RWPE1 (cell line): Measurements from ENCODE around the gene TMEM214.

Experiments used
- CTCF ChIA-PET: fragments of 350-600 bp; sonication (Branson Sonifier 250); formaldehyde crosslinking; extraction: SDS; loops from one replicate; lab custom pipeline; 2021; lab: Yijun Ruan, JAX
- POLR2A ChIA-PET: fragments of 400-600 bp; formaldehyde crosslinking; extraction: SDS; loops from one replicate; lab custom pipeline; 2020; ENCODE audit warnings: antibody characterized with exemption; ENCODE audit not compliant: low non-redundant PET; lab: Yijun Ruan, JAX
- DNase-seq: peaks from one replicate; pipeline ENCODE4 v3.0.0; 2012; ENCODE audit warnings: low spot score
- H3K27ac ChIP-seq: fragments of 450-650 bp; 2 replicates; pipeline ENCODE4 v1.5.1; 2017
- CTCF ChIP-seq: fragments of 450-650 bp; conservative IDR thresholded peaks from 2 replicates; pipeline ENCODE4 v1.5.1; 2017; ENCODE audit warnings: low read depth, mild to moderate bottlenecking

Gene TMEM214

DNA sequence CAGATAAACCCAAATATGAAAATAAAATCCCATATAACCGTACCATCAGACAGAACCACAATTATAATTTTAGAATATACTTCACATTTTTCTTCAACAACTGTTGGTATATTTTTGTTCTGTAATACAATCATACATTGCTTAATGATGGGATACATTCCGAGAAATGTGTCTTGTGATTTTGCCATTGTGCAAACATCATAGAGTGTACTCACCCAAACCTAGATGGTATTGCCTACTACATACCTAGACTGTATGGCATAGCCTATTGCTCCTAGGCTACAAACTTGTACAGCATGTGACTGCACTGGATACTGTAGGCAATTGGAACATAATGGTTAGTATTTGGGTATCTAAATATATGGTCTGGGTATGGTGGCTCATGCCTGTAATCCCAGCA lies 31.8 kb upstream of the TMEM214 start:
- ChIA-PET POLR2A (no interaction called here), CTCF (no interaction called here)
- no peak for TF ChIP-seq CTCF
- no peak overlapping the region for H3K27ac ChIP-seq
- DNase-seq: no peak

GRCh38 chr2:27001950-27002349 lies 30.8 kb upstream of the TMEM214 start:
- DNase-seq: no peak
- no peak for TF ChIP-seq CTCF
- CTCF ChIA-PET: no interaction called here
- POLR2A ChIA-PET: no interaction called here
- no peak overlapping the region for H3K27ac ChIP-seq

DNA sequence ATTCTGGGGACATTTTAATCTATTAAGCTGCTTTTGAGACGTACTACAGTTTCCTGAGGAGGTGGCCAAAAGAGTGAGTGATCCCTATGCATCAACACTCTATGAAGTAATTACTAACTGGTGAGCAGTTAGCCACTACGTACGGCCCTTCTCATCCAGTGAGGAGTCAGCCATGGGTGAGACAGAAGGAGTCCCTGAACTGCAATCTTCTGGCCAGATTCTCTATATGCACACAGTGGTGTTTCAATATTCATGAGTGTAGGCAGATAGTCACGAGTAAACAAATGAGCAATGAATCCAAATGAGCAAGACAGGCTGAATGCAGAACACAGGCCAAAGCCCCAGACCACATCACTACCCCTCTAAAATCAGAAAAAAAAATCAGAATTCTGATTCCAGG lies 29.8 kb upstream of the TMEM214 start:
- no peak overlapping the region for H3K27ac ChIP-seq
- ChIA-PET CTCF (no interaction called here), POLR2A (no interaction called here)
- TF ChIP-seq CTCF: no peak
- no peak for DNase-seq

DNA sequence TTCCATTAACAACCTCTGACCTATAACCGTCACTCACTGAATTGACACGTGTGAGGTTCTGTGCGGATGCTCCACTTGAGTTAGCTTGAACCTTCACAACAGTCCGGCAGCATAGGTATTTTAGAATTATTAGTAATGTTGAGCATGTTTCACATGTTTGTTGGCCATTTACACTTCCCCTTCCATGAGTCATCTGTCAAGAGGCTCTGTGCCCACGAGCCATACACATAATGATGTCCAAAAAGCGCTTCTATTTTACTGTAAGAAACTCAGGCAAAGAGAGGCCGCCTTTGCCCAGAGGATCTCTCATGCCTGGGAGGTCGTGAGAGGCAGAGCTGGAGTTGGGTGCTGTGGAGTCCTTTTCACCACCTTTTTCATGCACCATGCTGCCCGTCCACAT lies 28.9 kb upstream of the TMEM214 start:
- no peak for TF ChIP-seq CTCF
- ChIA-PET POLR2A (no interaction called here), CTCF (no interaction called here)
- no peak for DNase-seq
- no peak overlapping the region for H3K27ac ChIP-seq

DNA sequence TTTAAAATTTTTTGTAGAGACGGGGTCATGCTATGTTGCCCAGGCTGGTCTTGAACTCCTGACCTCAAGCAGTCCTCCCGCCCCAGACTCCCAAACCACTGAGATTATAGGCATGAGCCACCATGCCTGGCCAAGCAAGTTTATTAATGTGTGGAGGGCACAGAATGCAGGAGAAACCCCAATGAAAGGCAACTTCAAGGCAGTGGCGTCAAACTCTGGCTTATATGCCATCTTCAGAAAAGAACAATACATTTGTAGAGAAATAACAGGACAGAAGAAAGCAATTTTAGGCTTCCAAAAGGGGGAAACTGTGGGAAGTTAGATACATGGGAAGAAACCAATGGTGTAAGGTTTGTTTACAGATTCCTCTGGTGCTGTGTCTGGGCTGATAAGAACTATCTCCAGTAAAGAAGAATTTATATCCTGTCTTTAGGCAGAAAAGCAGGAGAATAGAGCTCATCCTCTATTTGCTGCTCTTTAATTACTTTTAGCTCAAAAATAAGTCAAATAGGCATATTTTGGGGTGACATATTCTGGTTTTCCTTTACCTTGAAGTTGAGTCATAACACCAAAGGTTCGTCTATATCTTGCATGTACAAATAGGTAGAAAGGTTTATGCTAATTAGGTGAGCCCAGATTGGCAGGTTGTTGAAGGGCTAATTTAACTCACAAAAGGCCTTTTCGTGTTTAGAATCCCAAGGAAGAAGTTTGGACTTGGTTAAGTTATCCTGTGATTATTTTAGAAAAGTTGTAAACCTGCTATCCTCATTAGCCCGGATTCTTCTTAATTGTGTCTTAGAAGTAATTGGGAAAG lies 26.0 kb upstream of the TMEM214 start:
- ChIA-PET CTCF (interaction anchor here (1.3 kb wide), 1 partner anchor 10 kb away, joined by 6 read pairs; no protein-coding TSS in a partner anchor), POLR2A (no interaction called here)
- TF ChIP-seq CTCF: no peak
- no peak overlapping the region for H3K27ac ChIP-seq
- no peak for DNase-seq

DNA sequence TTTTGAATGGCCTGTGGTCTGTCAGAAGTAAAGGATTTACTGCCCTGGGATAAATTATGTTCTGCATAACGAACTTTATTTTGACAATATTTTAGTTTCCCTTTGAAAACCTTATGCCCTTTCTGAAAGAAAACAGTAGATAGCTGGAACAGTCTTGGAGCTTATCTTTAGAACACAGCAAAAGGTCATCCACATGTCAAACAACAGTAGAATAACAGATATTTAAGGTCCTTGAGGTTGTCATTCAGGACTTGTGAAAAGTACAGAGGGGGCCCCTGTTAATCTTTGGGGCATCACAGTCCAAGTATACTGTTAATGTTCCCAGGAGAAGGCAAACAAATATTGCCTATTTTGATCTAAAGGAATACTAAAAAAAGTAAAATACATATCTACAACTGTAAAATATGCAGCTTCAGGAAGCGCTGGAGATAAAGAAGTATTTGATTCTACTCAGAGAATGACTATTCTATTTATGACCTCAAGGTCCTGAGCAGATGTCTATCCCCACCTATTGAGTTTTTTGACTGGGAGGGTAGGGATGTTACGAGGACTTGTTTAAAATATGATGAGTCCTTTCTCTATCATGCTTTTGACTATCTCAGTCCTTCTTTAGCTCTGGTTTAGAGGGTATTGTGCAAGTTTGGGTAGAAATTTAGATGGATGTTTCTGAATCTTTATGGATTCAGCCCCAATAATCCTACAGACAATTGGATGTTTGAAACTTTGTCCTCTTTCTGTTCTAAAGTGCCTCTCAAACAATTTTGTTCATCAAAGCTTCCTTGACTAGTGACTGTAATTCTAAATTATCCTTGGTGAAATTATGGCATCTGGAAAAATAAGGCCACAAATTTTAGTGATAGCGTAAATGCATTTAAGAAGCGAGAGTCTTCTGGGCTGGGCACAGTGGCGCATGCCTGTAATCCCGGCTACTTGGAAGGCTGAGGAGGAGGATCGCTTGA lies 25.1 kb upstream of the TMEM214 start:
- no peak for TF ChIP-seq CTCF
- DNase-seq: no peak
- ChIA-PET CTCF (interaction anchor here (1.3 kb wide), 1 partner anchor 9 kb away, joined by 6 read pairs; no protein-coding TSS in a partner anchor), POLR2A (no interaction called here)
- H3K27ac ChIP-seq: no peak overlapping the region
